GM18870 (cell line): ENCODE measurements around the gene MPP3.
"Not testable (repeated sequence)": the region's sequence is repeated elsewhere in the genome, so short reads cannot be mapped to it uniquely, and the experiment has no call there.

Experiments used
- ATAC-seq: cut with Tn5 transposase; IDR thresholded peaks from one replicate; pipeline ENCODE4 v1.9.1; 2021; ENCODE audit warnings: moderate library complexity; ENCODE audit not compliant: unreplicated experiment

Gene MPP3

DNA sequence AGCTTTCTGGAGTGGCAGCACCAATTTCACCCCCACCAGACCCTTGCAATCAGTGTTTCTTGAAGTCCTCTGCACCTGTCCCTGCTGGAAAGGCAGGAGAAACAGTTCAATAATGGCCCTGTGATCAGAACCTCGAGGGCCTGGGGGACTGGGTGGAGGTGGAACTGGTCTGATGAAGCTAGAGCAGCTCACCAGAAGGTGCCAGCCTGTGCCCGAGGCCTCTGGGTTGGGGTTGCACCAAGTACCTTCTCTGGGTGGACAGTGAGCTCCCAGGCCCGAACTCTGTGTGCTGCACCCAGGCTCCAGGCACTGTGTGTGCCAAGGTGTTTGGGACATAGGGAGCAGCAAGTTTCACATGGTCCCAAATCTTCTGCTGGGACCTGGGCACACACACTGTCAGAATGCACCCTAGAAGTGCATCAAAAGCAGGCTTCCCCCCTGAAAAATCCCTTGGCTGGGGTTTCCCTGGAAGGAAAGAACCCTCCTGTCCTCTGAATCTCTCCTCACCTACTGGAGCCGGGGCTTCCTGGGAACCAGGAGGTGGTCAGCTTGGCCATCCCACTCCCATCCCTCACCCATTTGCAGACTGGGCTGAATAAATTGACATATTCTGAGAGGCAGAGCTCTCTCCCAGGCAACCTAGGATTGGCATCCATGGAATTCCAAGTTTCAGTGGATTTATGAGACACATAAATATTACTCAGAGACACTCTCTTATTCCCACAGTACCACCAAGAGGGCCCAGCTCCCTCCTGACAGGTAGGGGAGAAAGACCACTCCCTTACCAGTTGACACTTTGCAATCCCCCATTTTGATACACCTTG, 31.4 kb upstream of the MPP3 start:
- no peak for ATAC-seq

DNA sequence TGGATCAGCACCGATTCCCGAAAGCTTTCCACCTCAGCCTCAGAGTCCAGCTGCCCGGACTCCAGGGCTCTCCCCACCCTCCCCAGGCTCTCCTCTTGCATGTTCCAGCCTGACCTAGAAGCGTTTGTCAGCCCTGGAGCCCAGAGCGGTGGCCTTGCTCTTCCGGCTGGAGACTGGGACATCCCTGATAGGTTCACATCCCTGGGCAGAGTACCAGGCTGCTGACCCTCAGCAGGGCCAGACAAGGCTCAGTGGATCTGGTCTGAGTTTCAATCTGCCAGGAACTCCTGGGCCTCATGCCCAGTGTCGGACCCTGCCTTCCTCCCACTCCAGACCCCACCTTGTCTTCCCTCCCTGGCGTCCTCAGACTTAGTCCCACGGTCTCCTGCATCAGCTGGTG, 29.0 kb upstream of the MPP3 start:
- ATAC-seq, result no peak

DNA sequence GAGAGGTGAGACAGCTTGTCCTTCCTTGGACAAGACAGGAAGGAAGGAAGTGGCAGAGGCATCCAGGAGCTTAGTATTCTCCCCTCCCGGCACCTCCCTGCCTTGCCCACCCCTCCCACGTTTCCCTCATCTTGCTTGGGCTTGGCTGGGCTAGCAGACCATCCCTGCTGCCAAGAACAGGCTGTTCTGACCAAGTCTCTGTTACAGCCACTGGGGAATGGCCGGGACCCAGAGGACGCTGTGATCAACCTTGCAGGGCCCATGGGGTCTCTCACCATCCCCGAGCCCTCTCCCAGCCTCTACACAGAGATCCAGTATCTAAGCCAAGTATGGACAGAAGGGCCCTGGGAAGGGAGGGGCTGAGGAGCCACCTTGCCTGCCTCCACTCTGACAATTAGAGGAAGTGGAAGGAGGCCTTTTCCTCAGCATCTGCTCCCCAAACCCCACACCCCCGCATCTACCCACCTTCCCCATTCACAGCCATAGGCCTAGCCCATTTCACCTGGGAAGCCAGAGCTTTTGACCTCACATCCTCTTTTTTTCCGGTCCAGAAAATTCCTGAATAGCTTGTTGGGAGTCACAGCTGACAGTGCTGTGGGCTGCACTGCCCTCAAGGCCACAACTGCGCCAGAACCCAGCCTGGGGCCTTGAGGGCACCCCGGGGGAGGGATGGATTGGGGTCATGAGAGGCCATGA, 28.1 kb upstream of the MPP3 start:
- ATAC-seq, result no peak

DNA sequence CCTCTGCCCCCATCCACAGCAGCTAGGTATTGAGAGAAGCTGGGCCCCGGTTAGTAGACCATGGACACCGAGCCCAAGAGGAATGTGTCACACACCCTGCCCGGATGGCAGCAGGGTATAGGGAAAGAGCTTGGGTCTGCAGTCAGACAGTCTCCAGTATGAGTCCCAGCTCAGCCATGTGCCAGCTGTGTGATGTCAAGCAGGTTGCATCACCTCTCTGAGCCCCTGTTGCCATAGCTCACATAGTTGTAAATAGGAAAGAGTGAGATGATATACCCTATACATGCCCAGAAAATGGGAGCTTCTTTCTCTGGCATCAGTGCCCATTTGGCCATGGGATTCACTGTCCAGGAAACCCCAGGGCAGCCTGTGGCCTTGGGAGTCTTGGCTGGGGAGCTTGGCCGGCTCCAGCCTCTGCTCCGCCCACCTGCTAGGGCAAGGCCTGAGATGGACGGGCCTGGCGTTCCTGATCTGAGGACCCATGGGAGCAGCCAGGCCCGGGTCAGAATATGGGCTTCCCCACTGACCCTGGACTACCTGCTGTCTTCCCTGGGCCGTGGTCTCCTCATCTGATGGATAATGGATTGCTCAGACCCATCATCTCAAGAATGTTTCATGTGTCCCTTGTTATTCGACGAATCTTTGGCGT, 27.3 kb upstream of the MPP3 start:
- ATAC-seq, result no peak

DNA sequence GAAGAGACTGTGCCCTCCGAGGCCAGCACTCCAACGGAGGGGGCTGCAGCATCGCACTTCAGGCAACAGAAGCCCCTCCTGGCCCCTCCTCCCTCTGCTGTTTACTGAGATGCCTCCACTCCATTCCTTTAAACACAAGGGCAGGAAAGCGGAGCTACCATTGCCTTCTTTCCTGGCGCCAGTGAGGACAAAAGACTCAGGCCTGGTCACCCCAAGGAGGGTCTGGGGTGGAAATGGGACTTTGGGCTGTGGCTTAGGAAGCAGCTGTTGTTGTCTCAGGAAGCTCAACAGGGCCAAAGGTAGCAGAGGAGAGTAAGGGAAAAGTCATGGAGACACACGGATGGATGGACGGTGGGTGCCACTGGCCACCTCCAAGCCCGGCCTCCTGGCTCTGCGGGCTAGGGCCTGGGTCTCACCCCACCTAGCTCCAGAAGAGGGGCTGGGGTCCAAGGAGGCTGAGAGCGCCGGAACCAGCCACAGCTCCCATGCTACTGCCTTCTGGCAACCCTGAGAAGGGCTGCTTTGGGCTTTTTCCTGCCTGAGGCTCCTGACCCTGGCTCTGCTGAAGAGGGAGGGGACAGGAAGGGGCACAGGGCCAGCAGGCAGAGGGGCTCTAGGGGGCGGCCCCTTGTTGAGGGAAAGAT, 25.1 kb upstream of the MPP3 start:
- no peak for ATAC-seq

DNA sequence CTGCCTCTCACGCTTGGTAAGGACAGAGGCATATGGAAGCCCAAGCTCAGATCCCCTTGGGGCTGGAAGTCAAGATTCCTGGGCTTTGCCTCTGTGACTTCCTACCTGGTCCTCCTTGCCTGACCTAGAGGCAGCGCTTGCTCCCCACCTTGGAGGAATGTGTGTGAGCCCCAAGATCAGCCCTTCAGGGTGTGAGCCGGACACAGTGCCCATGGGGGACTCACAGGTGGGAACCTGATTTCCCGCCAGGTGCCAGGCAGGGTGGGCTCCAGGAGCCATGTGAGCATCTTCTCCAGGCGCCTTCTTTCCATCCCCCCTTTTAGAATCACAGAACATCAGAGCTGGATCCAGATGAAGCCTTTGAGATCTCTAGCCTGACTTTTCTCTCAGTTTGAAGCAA, 24.2 kb upstream of the MPP3 start:
- no peak for ATAC-seq

DNA sequence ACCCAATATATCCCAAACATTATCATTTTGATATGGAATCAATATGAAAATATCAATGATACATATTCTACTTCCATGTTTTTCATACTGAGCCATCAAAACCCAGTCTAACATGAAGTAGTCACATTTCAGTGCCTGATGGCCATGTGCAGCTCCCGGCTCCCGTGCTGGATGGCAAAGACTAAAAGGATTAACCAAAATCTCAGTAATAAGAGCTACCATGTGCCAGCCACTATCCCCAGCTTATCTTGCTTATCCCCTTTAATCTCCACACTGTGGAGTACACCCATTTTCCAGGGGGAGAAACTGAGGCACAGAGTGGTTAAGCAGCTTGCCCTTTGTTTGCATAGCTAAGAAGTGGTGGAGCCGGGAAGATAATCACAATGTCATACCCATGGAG, 23.2 kb upstream of the MPP3 start:
- no peak for ATAC-seq

DNA sequence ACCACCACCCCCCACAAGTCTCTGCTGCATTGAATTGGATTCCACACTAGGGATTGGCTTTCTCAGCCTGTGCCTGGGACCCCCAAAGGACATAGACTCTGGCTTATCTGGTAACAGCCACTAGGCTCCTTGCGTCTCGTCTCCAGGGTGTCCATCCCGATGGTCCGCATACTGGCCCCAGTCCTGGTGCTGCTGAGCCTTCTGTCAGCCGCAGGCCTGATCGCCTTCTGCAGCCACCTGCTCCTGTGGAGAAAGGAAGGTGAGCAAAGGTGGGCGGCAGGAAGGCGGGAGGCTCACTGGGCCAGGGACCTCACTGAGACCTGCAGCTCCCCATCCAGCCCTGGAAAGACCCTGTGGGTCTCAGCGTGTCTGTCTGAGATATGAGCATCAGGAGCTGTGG, 22.1 kb upstream of the MPP3 start:
- ATAC-seq, result no peak

DNA sequence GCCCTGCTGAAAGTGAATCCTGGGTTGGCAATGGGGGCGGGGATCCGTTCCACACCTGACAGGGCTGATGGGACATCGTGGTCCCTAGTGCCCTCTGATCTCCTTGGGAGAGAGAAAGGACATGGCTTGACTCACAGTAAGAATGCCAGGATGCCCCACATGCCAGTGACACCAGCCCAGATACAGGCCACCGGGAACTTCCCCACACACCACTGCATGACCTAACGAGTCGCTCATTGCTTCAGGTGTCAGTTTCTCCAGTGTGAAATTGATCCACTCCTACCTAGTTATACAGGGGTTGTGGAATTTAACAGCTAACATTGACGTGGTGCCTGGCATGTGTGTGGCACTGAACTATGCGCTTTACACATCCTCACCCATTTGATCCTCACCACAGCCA, 21.6 kb upstream of the MPP3 start:
- ATAC-seq, result no peak

DNA sequence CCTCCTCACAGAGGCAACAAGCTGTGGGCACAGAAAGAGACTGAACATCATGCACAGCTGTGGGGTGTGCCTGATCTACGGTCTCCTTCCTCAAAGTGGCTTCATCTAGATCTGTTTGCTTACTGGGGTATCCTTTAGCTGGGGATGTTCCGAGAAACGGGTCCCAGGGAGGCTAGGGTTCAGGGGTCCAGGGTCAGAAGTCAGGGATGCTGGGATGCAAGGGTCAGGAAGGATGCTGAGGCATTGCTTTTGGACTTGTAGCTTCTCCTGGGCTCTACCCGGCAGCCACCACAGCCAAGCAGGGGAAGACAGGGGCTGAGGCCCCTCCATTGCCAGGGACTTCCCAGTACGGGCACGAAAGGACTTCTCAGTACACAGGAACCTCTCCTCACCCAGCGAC, 20.6 kb upstream of the MPP3 start:
- no peak for ATAC-seq

DNA sequence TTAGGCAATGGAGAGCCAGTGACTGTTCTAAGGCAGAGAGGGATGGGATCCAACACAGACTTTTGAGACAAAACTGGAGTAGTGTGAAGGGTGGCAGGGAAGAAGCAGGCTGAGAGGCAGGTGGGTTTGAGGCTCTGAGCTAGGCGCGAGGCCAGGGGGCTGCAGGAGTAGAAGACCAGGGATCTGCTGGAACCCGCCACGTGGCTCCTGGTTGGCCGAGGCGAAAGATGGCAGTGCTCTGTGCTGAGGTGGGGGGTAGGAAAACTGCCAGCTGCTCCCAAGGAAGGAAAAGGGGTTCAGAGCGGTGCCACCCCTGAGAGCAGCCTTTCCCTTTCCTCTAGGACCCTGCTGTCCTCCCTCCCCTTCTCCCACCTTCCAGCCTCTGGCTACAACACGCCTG, 19.6 kb upstream of the MPP3 start:
- no peak for ATAC-seq

DNA sequence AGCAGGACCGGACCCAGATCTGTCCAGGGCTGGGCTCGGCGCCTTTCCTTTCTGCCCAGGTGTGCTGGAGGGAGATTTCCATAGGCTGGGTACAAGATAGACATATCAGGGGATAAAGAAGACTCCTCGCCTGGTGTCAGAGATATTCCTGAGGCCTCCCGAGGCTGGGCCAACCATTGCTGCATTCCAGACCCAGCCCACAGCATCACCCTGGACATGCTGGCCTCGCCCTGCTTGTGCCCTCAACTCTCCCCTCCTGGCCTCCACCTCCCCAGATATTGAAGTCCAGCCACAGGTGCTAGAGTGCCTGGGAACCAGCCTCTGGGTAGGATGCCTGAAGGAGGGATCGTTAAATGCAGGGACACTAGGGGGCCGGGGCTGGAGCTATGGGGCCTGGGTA, 16.2 kb upstream of the MPP3 start:
- no peak for ATAC-seq

DNA sequence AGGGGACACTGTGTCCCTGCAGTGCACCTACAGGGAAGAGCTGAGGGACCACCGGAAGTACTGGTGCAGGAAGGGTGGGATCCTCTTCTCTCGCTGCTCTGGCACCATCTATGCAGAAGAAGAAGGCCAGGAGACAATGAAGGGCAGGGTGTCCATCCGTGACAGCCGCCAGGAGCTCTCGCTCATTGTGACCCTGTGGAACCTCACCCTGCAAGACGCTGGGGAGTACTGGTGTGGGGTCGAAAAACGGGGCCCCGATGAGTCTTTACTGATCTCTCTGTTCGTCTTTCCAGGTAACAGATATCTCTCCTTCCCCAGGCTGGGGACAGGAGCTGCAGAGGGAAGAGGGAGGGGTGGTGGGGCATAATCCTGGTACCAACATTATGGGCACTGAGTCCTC, 15.7 kb upstream of the MPP3 start:
- ATAC-seq, result no peak

DNA sequence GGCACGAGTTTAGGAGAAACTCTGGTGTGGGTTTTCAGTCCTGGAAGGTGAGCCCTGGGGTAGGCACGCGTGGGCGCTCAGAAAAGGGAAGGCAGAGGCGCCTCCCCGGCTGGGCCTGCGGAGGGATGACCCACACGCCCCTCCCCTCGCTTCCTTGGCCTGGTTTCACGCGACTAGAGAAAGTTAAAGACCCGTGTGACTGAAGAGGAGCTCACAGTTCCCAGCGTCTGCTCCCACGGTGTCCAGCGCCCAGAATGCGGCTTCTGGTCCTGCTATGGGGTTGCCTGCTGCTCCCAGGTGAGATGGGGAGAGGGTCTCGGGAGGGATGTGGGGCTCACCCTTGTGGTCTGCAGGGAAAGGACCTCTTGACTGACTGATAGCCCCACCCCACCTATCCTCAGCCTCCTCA, 14.0 kb upstream of the MPP3 start, which contains the start of gene CD300LG:
Gene CD300LG, plus strand, starts transcription at position 214 of the 409 bp plus-strand sequence. Its CDS starts 41 bp downstream, at position 255.
- ATAC-seq, result no peak

DNA sequence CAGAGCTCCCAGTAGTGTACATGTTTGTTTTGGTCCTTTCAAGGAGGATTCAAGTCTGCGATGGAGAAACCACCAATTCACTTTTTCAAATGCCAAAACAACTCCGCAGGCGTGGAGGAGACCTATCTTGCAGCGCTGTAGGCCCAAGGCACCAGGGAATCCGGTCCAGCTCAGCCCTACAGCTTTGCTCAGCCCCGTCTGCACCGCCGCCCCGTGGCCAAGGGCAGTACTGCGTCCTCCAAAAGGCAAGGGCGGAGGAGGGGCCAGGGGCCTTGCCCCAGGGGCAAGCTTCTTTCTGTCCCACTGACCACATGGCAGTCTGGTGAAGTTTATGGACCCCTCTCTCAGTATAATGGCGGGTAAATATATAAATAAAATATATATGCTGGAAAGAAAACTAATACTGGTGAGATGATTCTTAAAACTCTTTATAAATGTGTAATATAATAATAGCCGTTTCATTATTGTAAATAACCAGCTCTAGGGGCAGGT, 13.3 kb upstream of the MPP3 start:
- ATAC-seq, result no peak

DNA sequence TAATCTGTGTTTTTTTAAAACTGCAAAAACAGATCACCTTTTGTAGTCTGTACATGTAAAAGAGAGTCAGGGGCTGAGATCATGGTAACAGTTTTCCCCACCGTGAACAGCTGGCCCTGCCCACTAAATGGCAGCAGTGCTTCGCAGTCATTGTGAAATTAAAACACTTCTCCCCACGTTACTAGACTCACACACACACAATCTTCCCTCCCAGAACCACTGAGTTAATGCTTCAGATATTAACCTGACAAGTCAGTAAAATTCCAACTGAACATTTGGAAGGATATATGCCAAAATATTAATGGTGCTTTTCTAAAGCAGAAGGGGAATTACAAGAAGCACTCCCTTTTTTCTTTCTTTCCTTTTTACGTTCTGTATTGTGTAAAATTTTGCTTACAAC, 12.8 kb upstream of the MPP3 start:
- no peak for ATAC-seq

DNA sequence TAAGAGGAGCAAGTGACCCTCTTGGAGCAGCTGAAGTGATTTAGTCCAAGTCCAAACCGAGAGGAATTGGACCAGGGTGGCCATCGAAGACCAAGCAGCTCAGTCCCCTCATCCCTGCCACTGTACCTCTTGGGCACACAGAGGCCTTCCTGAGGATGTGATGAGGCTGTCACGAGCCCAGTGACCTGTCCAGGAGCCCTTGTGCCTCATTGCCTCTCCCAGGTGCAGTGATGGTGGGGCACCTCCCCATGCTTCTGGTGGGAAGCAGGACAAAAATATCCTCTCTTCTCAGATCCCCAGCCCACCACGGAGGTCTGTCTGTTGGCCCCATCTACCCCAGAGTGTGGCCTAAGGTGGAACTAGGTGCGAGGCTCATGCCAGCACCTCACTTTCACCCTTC, 11.3 kb upstream of the MPP3 start:
- no peak for ATAC-seq

DNA sequence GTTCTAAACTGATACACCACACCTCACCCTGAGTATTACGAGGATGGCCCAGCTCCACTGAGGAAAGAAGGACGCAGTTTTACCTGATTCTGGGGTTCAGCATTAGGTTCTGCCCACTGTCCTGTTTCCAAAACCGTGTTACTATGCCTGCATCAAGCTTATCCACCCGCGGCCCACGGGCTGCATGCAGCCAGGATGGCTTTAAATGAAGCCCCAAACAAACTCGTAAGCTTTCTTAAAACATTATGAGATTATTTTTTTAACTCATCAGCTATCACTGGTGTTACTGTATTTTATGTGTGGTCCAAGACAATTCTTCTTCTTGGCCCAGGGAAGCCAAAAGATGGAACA, 10.0 kb upstream of the MPP3 start:
- ATAC-seq, result no peak

DNA sequence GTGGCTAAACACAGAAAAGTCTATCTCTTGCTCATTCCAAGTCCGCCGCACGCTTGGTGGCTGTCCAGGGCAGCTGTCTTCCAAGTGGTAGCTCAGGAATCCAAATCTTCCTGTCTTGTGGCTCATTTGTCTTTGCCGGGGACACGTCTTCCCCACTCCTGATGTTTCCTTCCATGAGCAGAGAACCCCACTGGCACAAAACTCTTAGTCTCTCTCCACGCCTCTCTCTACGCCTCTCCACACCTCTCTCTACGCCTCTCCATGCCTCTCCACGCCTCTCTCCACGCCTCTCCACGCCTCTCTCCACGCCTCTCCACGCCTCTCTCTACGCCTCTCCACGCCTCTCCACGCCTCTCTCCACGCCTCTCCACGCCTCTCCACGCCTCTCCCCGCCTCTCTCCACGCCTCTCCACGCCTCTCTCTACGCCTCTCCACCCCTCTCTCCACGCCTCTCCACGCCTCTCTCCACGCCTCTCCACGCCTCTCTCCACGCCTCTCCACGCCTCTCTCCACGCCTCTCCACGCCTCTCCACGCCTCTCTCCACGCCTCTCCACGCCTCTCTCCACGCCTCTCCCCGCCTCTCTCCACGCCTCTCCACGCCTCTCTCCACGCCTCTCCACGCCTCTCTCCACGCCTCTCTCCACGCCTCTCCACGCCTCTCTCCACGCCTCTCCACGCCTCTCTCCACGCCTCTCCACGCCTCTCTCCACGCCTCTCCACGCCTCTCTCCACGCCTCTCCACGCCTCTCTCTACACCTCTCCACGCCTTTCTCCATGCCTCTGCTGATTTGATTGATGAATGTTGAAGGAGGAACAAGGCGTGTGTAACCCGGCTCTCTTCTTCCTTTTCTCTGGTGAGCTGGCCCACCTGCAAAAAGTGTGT, 9.4 kb upstream of the MPP3 start:
- not testable (repeated sequence) for ATAC-seq

DNA sequence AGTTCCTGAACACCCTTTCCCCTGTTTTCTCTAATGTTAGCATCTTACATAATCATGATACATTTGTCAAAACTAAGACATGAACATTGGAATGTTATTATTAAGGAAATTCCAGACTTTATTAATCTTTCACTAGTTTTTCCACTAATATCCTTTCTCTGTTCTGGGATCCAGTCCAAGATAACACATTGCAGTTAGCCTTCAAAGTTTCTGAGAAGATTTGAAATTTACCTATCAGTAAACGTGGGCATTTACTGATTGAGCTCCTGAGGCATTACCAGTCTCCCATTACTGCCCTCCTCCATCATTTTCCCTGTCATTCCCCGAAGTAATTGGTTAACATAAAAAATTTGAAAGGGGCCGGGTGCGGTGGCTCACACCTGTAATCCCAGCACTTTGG, 8.3 kb upstream of the MPP3 start:
- ATAC-seq, result no peak
